LHCN-M2 (cell line): ENCODE measurements around the gene CMIP. TPM values are rescaled to one million over a fixed set of nuclear protein-coding genes. Genes with fewer than 3 reads are reported as not detected.
"Not testable (repeated sequence)": the region's sequence is repeated elsewhere in the genome, so short reads cannot be mapped to it uniquely, and the experiment has no call there.

Experiments
- DNase-seq: peaks from one replicate; pipeline ENCODE4 v3.0.0-alpha.2; 2012; ENCODE audit warnings: low read depth
- total RNA-seq: library from RNA; depleted of rRNA; stranded (reverse); fragments of >200 nt; gene quantifications from 2 replicates; pipeline ENCODE4 v1.2.3, GENCODE V29; 2014

CMIP gene
- total RNA-seq, 1 experiment from 2014 or later: 6.0 TPM

- no peak for DNase-seq
Measured at GRCh38 chr16:81678326-81679095, 233.9 kb downstream of the CMIP start.

GRCh38 chr16:81679721-81680430 lies 235.3 kb downstream of the CMIP start:
- DNase-seq: no peak

GRCh38 chr16:81680444-81681275 lies 236.1 kb downstream of the CMIP start:
- no peak for DNase-seq

- no peak for DNase-seq
Measured at GRCh38 chr16:81681311-81681710, 236.7 kb downstream of the CMIP start.

- no peak for DNase-seq
Measured at GRCh38 chr16:81684242-81684837, 239.7 kb downstream of the CMIP start.

GRCh38 chr16:81684901-81685300 lies 240.3 kb downstream of the CMIP start:
- DNase-seq: no peak

GRCh38 chr16:81686391-81687130 lies 242.0 kb downstream of the CMIP start:
- DNase-seq: no peak

GRCh38 chr16:81687131-81687456 lies 242.5 kb downstream of the CMIP start:
- DNase-seq: no peak

GRCh38 chr16:81688182-81688581 lies 243.6 kb downstream of the CMIP start:
- DNase-seq: peak; percentile 25

GRCh38 chr16:81688839-81689238 lies 244.2 kb downstream of the CMIP start:
- DNase-seq: not testable (repeated sequence)

- no peak for DNase-seq
Measured at GRCh38 chr16:81692021-81692420, 247.4 kb downstream of the CMIP start.

- no peak for DNase-seq
Measured at GRCh38 chr16:81692571-81692970, 248.0 kb downstream of the CMIP start.

GRCh38 chr16:81693041-81693743 lies 248.6 kb downstream of the CMIP start:
- peak; percentile 69 for DNase-seq

- peak; percentile 63 for DNase-seq
Measured at GRCh38 chr16:81693744-81694303, 249.2 kb downstream of the CMIP start.

GRCh38 chr16:81694494-81695280 lies 250.1 kb downstream of the CMIP start:
- peak; percentile 80 for DNase-seq

- DNase-seq: peak; percentile 6
Measured at GRCh38 chr16:81695321-81696165, 250.9 kb downstream of the CMIP start.

- no peak for DNase-seq
Measured at GRCh38 chr16:81696166-81696960, 251.8 kb downstream of the CMIP start.
